ENCODE data around the gene GATA2.
A peak's percentile ranks its signal among the peaks of the same experiment; 100 is the strongest.

The GATA2 gene

DNA sequence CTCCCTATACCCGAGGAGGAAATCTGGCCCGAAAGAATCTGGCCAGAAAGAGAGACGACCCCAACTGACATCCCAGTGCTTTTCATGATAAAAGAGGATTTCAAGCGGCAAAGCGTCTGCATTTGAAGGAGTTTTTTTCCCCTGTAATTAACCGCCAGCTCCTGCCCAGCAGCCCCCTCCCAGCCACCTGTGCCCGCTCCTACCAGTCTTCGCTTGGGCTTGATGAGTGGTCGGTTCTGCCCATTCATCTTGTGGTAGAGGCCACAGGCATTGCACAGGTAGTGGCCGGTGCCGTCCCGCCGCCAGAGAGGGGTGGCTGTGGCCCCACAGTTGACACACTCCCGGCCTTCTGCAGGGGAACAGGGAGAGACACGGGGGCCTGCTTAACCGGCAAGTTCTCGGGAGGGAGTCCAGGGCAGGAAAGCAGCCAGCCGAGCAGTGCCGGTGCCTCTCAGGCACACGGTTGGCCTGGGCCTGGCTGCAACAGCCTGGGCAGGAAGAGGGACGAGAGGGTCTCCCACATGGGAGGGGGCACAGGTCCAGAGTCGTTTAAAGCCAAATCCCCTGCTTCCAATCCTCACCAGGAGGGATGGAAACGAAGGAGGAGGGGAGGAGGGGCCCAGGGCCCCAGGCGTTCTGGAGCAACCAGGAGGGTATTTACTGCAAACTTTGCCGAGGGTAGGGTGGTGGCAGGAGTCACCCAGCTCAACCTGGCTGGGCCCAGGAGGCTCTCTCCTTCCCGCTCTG is 9.2 kb downstream of the GATA2 start:
- peak overlapping the region; percentile 37 for H3K9ac ChIP-seq (ENCODE audit: insufficient read length, low read depth)
- H3K4me3 ChIP-seq (ENCODE audit: insufficient read length, low read depth): peak overlapping the region; percentile 22
- peaks cover 30% of the 10 kb centered on the region for H3K4me1 ChIP-seq (ENCODE audit: insufficient read depth, insufficient read length)
- no peak for DNase-seq (ENCODE audit: low read depth, low spot score)
- TF ChIP-seq YY1 (IDR thresholded peaks at IDR 0.05; ENCODE audit: insufficient read depth, insufficient read length): no peak
- TF ChIP-seq SUZ12 (IDR thresholded peaks at IDR 0.05; ENCODE audit: extremely low read depth, insufficient read depth, insufficient read length): peak; percentile 43
- TF ChIP-seq ZNF274 (IDR thresholded peaks at IDR 0.05; ENCODE audit: low read depth, low read length): no peak
- no peaks in the 10 kb centered on the region for H3K9me3 ChIP-seq (ENCODE audit: insufficient read depth, low read length)
- peaks cover 53% of the 10 kb centered on the region for H3K27me3 ChIP-seq (ENCODE audit: insufficient read depth, insufficient read length)
- H3K36me3 ChIP-seq (ENCODE audit: insufficient read depth, insufficient read length, low read length): peaks cover 25% of the 10 kb centered on the region

DNA sequence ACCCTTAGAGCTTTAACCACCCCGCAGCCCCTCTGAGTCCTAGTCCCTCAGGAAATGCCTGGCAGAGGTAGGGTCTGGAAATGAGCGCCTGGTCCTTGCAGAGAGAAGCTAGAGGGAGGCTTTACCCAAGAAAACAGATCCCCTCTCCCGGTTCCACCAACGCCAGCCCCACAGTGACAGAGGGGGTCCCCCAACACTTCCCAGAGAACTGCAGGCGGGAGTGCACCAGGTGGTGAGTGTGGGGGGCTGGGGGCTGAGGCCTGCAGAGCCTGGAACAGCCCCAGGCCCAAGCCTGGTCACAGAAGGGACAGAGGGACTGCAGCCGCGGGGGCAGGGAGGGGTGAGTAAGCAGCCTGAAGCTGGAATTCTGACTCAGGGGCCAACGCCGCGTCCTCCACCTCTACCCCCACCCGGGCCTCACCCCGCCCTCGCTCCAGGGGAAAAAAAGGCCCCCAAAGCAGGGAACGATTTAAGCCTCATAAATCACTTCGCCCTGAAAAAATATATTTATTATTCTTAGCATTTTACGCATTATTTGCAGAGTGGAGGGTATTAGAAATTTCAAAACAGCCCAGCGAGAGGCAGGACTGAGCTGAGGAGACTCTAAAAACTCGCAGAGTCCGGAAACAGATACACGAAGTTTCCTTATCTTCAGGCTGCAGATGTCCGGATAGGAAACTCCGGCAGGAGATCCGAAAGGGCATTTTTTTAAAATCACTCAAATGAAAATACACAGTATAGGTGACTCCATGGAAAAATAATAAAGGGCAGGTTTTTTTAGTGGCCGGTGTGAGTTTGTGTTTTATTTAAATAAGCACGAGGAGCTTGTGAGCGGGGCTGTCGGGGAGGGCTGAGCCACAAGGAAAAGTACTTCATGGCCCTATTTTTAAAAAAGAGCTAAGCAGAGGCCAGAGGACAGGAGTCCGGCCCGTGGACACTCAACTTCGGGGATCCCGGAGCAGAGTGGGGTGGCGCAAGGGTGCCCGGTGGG is 10.0 kb downstream of the GATA2 start:
- H3K9me3 ChIP-seq (ENCODE audit: insufficient read depth, low read length): no peaks in the 10 kb centered on the region
- H3K36me3 ChIP-seq (ENCODE audit: insufficient read depth, insufficient read length, low read length): peaks cover 25% of the 10 kb centered on the region
- DNase-seq (ENCODE audit: low read depth, low spot score): no peak
- H3K4me3 ChIP-seq (ENCODE audit: insufficient read length, low read depth): peak overlapping the region; percentile 22
- H3K4me1 ChIP-seq (ENCODE audit: insufficient read depth, insufficient read length): peaks cover 27% of the 10 kb centered on the region
- peaks cover 47% of the 10 kb centered on the region for H3K27me3 ChIP-seq (ENCODE audit: insufficient read depth, insufficient read length)
- peak overlapping the region; percentile 62 for H3K9ac ChIP-seq (ENCODE audit: insufficient read length, low read depth)
- TF ChIP-seq SUZ12 (IDR thresholded peaks at IDR 0.05; ENCODE audit: extremely low read depth, insufficient read depth, insufficient read length) (no peak), ZNF274 (IDR thresholded peaks at IDR 0.05; ENCODE audit: low read depth, low read length) (no peak), YY1 (IDR thresholded peaks at IDR 0.05; ENCODE audit: insufficient read depth, insufficient read length) (no peak)

DNA sequence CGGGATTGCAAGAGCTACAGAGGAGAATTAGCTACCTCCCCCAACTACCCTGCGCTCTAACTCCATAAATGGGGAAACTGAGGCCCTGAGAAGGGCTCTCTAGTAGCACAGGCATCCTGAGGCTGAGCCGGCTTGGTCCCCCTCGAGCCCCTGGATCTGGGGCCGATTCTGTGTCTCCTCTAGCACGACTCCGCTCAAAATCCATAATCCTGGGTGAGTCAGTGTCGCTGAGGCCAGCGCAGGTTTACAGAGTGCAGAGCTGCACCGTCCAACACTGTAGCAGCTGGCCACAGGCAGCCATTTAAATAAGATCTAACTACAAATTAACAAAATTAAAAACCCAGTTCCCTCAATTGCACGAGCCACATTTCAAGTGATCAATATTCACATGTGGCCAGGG is 10.8 kb downstream of the GATA2 start:
- no peak overlapping the region for H3K4me3 ChIP-seq (ENCODE audit: insufficient read length, low read depth)
- no peaks in the 10 kb centered on the region for H3K9me3 ChIP-seq (ENCODE audit: insufficient read depth, low read length)
- TF ChIP-seq YY1 (IDR thresholded peaks at IDR 0.05; ENCODE audit: insufficient read depth, insufficient read length) (no peak), ZNF274 (IDR thresholded peaks at IDR 0.05; ENCODE audit: low read depth, low read length) (no peak), SUZ12 (IDR thresholded peaks at IDR 0.05; ENCODE audit: extremely low read depth, insufficient read depth, insufficient read length) (no peak)
- peaks cover 44% of the 10 kb centered on the region for H3K27me3 ChIP-seq (ENCODE audit: insufficient read depth, insufficient read length)
- peak overlapping the region; percentile 62 for H3K9ac ChIP-seq (ENCODE audit: insufficient read length, low read depth)
- peaks cover 27% of the 10 kb centered on the region for H3K4me1 ChIP-seq (ENCODE audit: insufficient read depth, insufficient read length)
- H3K36me3 ChIP-seq (ENCODE audit: insufficient read depth, insufficient read length, low read length): peaks cover 25% of the 10 kb centered on the region
- no peak for DNase-seq (ENCODE audit: low read depth, low spot score)

DNA sequence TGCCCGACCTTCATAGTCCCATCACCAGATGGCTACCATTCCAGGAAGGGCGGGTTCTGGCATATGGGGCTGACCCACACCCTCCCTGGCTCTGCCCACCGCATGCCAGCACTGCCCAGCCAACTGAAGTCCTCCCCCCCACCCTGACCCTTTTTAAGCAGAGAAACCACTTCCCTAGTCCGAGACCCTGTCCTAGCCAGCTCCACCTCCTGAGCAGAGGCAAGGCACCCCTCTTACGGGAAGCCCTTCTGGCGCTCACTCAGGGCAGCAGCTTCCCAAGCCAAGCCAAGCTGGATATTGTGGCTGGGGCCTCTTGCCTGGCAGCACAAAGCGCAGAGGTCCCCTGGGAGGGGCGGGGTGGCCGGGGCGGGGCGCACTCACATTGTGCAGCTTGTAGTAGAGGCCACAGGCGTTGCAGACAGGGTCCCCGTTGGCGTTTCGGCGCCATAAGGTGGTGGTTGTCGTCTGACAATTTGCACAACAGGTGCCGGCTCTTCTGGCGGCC is 11.5 kb downstream of the GATA2 start:
- no peak overlapping the region for H3K4me3 ChIP-seq (ENCODE audit: insufficient read length, low read depth)
- peaks cover 44% of the 10 kb centered on the region for H3K27me3 ChIP-seq (ENCODE audit: insufficient read depth, insufficient read length)
- no peak for DNase-seq (ENCODE audit: low read depth, low spot score)
- no peaks in the 10 kb centered on the region for H3K9me3 ChIP-seq (ENCODE audit: insufficient read depth, low read length)
- no peak overlapping the region for H3K9ac ChIP-seq (ENCODE audit: insufficient read length, low read depth)
- H3K36me3 ChIP-seq (ENCODE audit: insufficient read depth, insufficient read length, low read length): peaks cover 25% of the 10 kb centered on the region
- peaks cover 21% of the 10 kb centered on the region for H3K4me1 ChIP-seq (ENCODE audit: insufficient read depth, insufficient read length)
- TF ChIP-seq ZNF274 (IDR thresholded peaks at IDR 0.05; ENCODE audit: low read depth, low read length) (no peak), SUZ12 (IDR thresholded peaks at IDR 0.05; ENCODE audit: extremely low read depth, insufficient read depth, insufficient read length) (no peak), YY1 (IDR thresholded peaks at IDR 0.05; ENCODE audit: insufficient read depth, insufficient read length) (no peak)

DNA sequence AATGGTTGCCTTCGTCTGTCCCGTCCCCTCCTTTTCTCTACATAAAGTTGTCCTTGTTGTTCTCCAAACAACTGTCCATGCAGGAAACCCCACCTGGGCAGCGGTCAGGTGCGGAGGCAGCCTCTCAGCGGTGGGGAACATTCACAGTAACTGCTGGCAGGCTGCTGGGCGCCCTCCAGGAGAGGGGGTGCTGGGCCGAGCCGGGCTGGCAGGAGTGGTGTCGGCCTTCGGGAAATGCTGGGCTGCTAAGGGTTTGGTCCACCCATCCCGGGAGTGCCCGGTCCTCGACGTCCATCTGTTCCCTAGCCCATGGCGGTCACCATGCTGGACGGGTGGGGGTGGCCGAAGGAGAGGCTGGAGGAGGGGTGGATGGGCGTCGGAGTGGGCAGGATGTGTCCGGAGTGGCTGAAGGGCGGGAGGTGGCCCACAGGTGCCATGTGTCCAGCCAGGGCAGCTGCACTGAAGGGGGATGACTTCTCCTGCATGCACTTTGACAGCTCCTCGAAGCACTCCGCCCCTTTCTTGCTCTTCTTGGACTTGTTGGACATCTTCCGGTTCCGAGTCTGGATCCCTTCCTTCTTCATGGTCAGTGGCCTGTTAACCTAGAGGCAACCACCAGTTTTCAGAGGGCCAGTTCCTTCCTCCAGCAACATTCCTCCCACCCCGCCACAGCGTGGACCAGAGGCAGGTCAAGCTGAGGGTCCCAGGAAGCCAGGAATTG is 12.1 kb downstream of the GATA2 start:
- Histone ChIP-seq H3K9me3 (ENCODE audit: insufficient read depth, low read length) (no peaks in the 10 kb centered on the region), H3K9ac (ENCODE audit: insufficient read length, low read depth) (no peak overlapping the region), H3K4me1 (ENCODE audit: insufficient read depth, insufficient read length) (peaks cover 20% of the 10 kb centered on the region), H3K4me3 (ENCODE audit: insufficient read length, low read depth) (no peak overlapping the region), H3K27me3 (ENCODE audit: insufficient read depth, insufficient read length) (peaks cover 38% of the 10 kb centered on the region), H3K36me3 (ENCODE audit: insufficient read depth, insufficient read length, low read length) (peaks cover 25% of the 10 kb centered on the region)
- DNase-seq (ENCODE audit: low read depth, low spot score): no peak
- TF ChIP-seq ZNF274 (IDR thresholded peaks at IDR 0.05; ENCODE audit: low read depth, low read length) (no peak), SUZ12 (IDR thresholded peaks at IDR 0.05; ENCODE audit: extremely low read depth, insufficient read depth, insufficient read length) (no peak)

DNA sequence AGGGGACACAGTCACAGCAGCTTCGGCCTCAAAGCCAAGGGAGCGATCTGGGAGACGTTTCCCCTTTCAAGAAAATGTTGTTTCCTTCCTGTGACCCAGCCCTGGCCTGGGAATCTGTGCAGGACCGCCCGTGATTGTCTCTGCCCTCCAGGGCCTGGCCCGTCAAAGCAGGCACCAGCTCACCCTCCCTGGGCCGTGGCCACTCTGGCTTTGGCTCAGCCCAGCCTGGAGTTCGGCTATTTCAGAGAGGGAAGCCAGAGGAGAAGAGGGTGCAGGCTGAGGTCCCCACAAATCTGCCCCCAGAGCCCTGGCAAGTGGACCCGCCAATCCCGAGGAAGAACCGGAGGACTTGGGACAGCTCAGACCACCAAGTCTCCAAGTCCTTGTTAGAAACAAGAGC is 12.7 kb downstream of the GATA2 start:
- peaks cover 20% of the 10 kb centered on the region for H3K36me3 ChIP-seq (ENCODE audit: insufficient read depth, insufficient read length, low read length)

More for the DNA sequence above, 12.7 kb downstream of the GATA2 start:
- Histone ChIP-seq H3K4me1 (ENCODE audit: insufficient read depth, insufficient read length) (peaks cover 17% of the 10 kb centered on the region), H3K27me3 (ENCODE audit: insufficient read depth, insufficient read length) (peaks cover 32% of the 10 kb centered on the region), H3K9ac (ENCODE audit: insufficient read length, low read depth) (no peak overlapping the region), H3K9me3 (ENCODE audit: insufficient read depth, low read length) (no peaks in the 10 kb centered on the region), H3K4me3 (ENCODE audit: insufficient read length, low read depth) (no peak overlapping the region)
- TF ChIP-seq SUZ12 (IDR thresholded peaks at IDR 0.05; ENCODE audit: extremely low read depth, insufficient read depth, insufficient read length) (no peak), ZNF274 (IDR thresholded peaks at IDR 0.05; ENCODE audit: low read depth, low read length) (no peak)
- no peak for DNase-seq (ENCODE audit: low read depth, low spot score)
